Measurements from ENCODE around the gene THEMIS. TPM values are rescaled to one million over a fixed set of nuclear protein-coding genes. Genes with fewer than 3 reads are reported as not detected.

THEMIS gene
- total RNA-seq, 1 experiment from 2014 or later, result 0.05 TPM

GRCh38 chr6:127946388-127946787, 45.5 kb upstream of the THEMIS start:
- H3K36me3 ChIP-seq (ENCODE audit: control insufficient read depth, insufficient read depth, low read length), result no peaks in the 10 kb centered on the region
- H3K27me3 ChIP-seq (ENCODE audit: control insufficient read depth, insufficient read depth, low read length), result no peaks in the 10 kb centered on the region
- no peak for ATAC-seq
- H3K4me3 ChIP-seq (ENCODE audit: low read depth in 2 of 2, low read length in 2 of 2), result no peak overlapping the region
- CTCF ChIA-PET, result no interaction called here
- intact Hi-C loops (cut with micrococcal nuclease; ENCODE audit: unreplicated experiment), result no loop called here
- POLR2A ChIA-PET, result no interaction called here
- no TSS peak for BruUV-seq (replicated peaks)
- DNase-seq (ENCODE audit: low read depth, low spot score), result no peak
- no peak overlapping the region for H3K27ac ChIP-seq (ENCODE audit: low read length)
- in situ Hi-C loops (cut with HindIII; ENCODE audit: low pct_unique_long_range_greater_than_20kb, low sequenced_read_pairs), result no loop called here
- TF ChIP-seq REST (IDR thresholded peaks at IDR 0.05; ENCODE audit: insufficient read depth in 1 of 2, low read depth in 2 of 2, low read length in 1 of 2) (no peak), TCF7L2 (IDR thresholded peaks at IDR 0.05; ENCODE audit: low read depth, low read length) (no peak), SIN3A (IDR thresholded peaks at IDR 0.05; ENCODE audit: borderline replicate concordance, insufficient read depth, low read depth, low read length) (no peak)
- TF ChIP-seq, protein P1, sequence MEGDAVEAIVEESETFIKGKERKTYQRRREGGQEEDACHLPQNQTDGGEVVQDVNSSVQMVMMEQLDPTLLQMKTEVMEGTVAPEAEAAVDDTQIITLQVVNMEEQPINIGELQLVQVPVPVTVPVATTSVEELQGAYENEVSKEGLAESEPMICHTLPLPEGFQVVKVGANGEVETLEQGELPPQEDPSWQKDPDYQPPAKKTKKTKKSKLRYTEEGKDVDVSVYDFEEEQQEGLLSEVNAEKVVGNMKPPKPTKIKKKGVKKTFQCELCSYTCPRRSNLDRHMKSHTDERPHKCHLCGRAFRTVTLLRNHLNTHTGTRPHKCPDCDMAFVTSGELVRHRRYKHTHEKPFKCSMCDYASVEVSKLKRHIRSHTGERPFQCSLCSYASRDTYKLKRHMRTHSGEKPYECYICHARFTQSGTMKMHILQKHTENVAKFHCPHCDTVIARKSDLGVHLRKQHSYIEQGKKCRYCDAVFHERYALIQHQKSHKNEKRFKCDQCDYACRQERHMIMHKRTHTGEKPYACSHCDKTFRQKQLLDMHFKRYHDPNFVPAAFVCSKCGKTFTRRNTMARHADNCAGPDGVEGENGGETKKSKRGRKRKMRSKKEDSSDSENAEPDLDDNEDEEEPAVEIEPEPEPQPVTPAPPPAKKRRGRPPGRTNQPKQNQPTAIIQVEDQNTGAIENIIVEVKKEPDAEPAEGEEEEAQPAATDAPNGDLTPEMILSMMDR (IDR thresholded peaks at IDR 0.05), result no peak
- H3K4me1 ChIP-seq (ENCODE audit: control insufficient read depth, insufficient read depth, low read length), result no peaks in the 10 kb centered on the region
- no peaks in the 10 kb centered on the region for H3K9me3 ChIP-seq (ENCODE audit: control insufficient read depth, insufficient read depth, low read depth, low read length)

GRCh38 chr6:127945434-127946097, 44.7 kb upstream of the THEMIS start:
- in situ Hi-C loops (cut with HindIII; ENCODE audit: low pct_unique_long_range_greater_than_20kb, low sequenced_read_pairs) (no loop called here), intact Hi-C loops (cut with micrococcal nuclease; ENCODE audit: unreplicated experiment) (no loop called here)
- Histone ChIP-seq H3K27ac (ENCODE audit: low read length) (no peak overlapping the region), H3K36me3 (ENCODE audit: control insufficient read depth, insufficient read depth, low read length) (no peaks in the 10 kb centered on the region), H3K27me3 (ENCODE audit: control insufficient read depth, insufficient read depth, low read length) (no peaks in the 10 kb centered on the region), H3K9me3 (ENCODE audit: control insufficient read depth, insufficient read depth, low read depth, low read length) (no peaks in the 10 kb centered on the region), H3K4me1 (ENCODE audit: control insufficient read depth, insufficient read depth, low read length) (no peaks in the 10 kb centered on the region), H3K4me3 (ENCODE audit: low read depth in 2 of 2, low read length in 2 of 2) (no peak overlapping the region)
- ChIA-PET CTCF (no interaction called here), POLR2A (no interaction called here)
- no peak for DNase-seq (ENCODE audit: low read depth, low spot score)
- TF ChIP-seq, protein P1 (IDR thresholded peaks at IDR 0.05), result no peak
- TF ChIP-seq POLR2AphosphoS5 (IDR thresholded peaks at IDR 0.05; ENCODE audit: low read depth, low read length), result no peak
- ATAC-seq, result no peak
- BruUV-seq (replicated peaks), result no TSS peak

All from Panc1 (cell line).